ENCODE data around the gene DNAJC17.
A peak's percentile ranks its signal among the peaks of the same experiment; 100 is the strongest.

The DNAJC17 gene

GRCh38 chr15:40828447-40829036 lies 21.3 kb upstream of the DNAJC17 start, which contains the start of gene PPP1R14D:
Gene PPP1R14D, minus strand, starts transcription at chr15:40828708. Its CDS starts 67 bp downstream, at chr15:40828641.
- no peak for DNase-seq

- DNase-seq: no peak
Observed at GRCh38 chr15:40826423-40827075, 19.3 kb upstream of the DNAJC17 start.

- DNase-seq: no peak
Observed at GRCh38 chr15:40825661-40826422, 18.6 kb upstream of the DNAJC17 start.

GRCh38 chr15:40823572-40824343 lies 16.5 kb upstream of the DNAJC17 start:
- no peak for DNase-seq

GRCh38 chr15:40821195-40821594 lies 13.9 kb upstream of the DNAJC17 start:
- no peak for DNase-seq

GRCh38 chr15:40819048-40819447 lies 11.8 kb upstream of the DNAJC17 start:
- no peak for DNase-seq

- DNase-seq: no peak
Observed at GRCh38 chr15:40815042-40815698, 7.9 kb upstream of the DNAJC17 start.

- DNase-seq: no peak
Observed at GRCh38 chr15:40812721-40813425, 5.6 kb upstream of the DNAJC17 start.

GRCh38 chr15:40808861-40809450 lies 1.7 kb upstream of the DNAJC17 start:
- no peak for DNase-seq

- no peak for DNase-seq
Observed at GRCh38 chr15:40807888-40808461, 702 bp upstream of the DNAJC17 start.

GRCh38 chr15:40806672-40807027 lies 623 bp downstream of the DNAJC17 start:
- DNase-seq: no peak

GRCh38 chr15:40803688-40804087 lies 3.6 kb downstream of the DNAJC17 start:
- no peak for DNase-seq

- DNase-seq: no peak
Observed at GRCh38 chr15:40803076-40803475, 4.2 kb downstream of the DNAJC17 start.

- no peak for DNase-seq
Observed at GRCh38 chr15:40799523-40799922, 7.8 kb downstream of the DNAJC17 start.

GRCh38 chr15:40796512-40796911 lies 10.8 kb downstream of the DNAJC17 start:
- no peak for DNase-seq

- DNase-seq: no peak
Observed at GRCh38 chr15:40796041-40796440, 11.2 kb downstream of the DNAJC17 start.

GRCh38 chr15:40793216-40793989 lies 13.9 kb downstream of the DNAJC17 start:
- peak; percentile 23 for DNase-seq

GRCh38 chr15:40792394-40792793 lies 14.9 kb downstream of the DNAJC17 start:
- DNase-seq: no peak

GRCh38 chr15:40790718-40791117 lies 16.6 kb downstream of the DNAJC17 start:
- DNase-seq: no peak

GRCh38 chr15:40789999-40790398 lies 17.3 kb downstream of the DNAJC17 start:
- DNase-seq: no peak

- DNase-seq: no peak
Observed at GRCh38 chr15:40789119-40789518, 18.2 kb downstream of the DNAJC17 start.

Data from NCI-H2029 treated with DMSO at 0.1 percent for 48 hours (cell line).